Measurements from ENCODE around the gene C5AR1. TPM values are rescaled to one million over a fixed set of nuclear protein-coding genes. Genes with fewer than 3 reads are reported as not detected.
"Not testable (repeated sequence)": the region's sequence is repeated elsewhere in the genome, so short reads cannot be mapped to it uniquely, and the experiment has no call there.

Gene C5AR1
- total RNA-seq, 2 experiments from 2014 or later, result 1.1 TPM; not detected in 1

DNA sequence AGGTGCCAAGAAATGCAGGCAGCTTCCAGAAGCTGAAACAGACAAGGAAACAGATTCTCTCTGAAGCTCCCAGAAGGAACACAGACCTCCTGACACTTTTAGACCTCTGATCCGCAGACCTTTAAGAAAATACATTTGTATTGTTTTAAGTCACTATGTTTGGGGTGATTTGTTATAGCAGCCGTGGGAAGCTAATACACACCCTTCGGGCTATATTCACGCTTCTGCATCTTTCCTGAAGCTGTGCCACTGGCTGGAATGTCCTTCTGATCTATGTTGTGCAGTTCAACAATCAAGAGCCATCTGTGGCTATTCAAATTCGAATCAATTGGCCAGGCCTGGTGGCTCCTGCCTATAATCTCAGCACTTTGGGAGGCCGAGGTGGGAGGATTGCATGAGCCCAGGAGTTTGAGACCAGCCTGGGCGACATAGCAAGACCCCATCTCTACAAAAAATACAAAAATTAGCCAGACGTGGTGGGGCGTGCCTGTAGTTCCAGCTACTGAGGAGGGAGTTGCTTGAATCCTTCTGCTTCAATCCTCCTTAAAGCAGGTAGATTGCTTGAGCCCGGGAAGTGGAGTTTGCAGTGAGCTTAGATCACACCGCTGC lies 33.6 kb downstream of the C5AR1 start:
- CTCF ChIA-PET (ENCODE audit: unreplicated experiment), result no interaction called here
- no peaks in the 10 kb centered on the region for H3K4me1 ChIP-seq (ENCODE audit: insufficient read depth, low read length, poor library complexity, severe bottlenecking)
- H3K79me2 ChIP-seq (ENCODE audit: insufficient read depth, low read depth, low read length), result no peaks in the 10 kb centered on the region
- H3K9me3 ChIP-seq (ENCODE audit: low read length), result no peaks in the 10 kb centered on the region
- H3K27ac ChIP-seq (ENCODE audit: low read depth, low read length, poor library complexity, severe bottlenecking), result no peak overlapping the region
- no peak overlapping the region for H3K4me3 ChIP-seq (ENCODE audit: low read depth, low read length, poor library complexity, severe bottlenecking)
- intact Hi-C loops (cut with micrococcal nuclease; ENCODE audit: unreplicated experiment), result no loop called here
- no peaks in the 10 kb centered on the region for H3K36me3 ChIP-seq (ENCODE audit: insufficient read depth, low read length)
- no peak overlapping the region for H3K4me2 ChIP-seq (ENCODE audit: low read length)
- POLR2A ChIA-PET, result no interaction called here
- DNase-seq (ENCODE audit: low spot score), result no peak
- H3K9me2 ChIP-seq (ENCODE audit: insufficient read depth, low read length), result no peaks in the 10 kb centered on the region
- H2AFZ ChIP-seq (ENCODE audit: low read length), result no peak overlapping the region
- TF ChIP-seq, protein P1, sequence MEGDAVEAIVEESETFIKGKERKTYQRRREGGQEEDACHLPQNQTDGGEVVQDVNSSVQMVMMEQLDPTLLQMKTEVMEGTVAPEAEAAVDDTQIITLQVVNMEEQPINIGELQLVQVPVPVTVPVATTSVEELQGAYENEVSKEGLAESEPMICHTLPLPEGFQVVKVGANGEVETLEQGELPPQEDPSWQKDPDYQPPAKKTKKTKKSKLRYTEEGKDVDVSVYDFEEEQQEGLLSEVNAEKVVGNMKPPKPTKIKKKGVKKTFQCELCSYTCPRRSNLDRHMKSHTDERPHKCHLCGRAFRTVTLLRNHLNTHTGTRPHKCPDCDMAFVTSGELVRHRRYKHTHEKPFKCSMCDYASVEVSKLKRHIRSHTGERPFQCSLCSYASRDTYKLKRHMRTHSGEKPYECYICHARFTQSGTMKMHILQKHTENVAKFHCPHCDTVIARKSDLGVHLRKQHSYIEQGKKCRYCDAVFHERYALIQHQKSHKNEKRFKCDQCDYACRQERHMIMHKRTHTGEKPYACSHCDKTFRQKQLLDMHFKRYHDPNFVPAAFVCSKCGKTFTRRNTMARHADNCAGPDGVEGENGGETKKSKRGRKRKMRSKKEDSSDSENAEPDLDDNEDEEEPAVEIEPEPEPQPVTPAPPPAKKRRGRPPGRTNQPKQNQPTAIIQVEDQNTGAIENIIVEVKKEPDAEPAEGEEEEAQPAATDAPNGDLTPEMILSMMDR (conservative IDR thresholded peaks at IDR 0.05; ENCODE audit: low read length), result no peak
- TF ChIP-seq EZH2phosphoT487 (IDR thresholded peaks at IDR 0.05; ENCODE audit: borderline replicate concordance, low read depth, low read length), result no peak
- no TSS peak for BruUV-seq (replicated peaks)
- H4K20me1 ChIP-seq (ENCODE audit: insufficient read depth, low read length), result no peaks in the 10 kb centered on the region

DNA sequence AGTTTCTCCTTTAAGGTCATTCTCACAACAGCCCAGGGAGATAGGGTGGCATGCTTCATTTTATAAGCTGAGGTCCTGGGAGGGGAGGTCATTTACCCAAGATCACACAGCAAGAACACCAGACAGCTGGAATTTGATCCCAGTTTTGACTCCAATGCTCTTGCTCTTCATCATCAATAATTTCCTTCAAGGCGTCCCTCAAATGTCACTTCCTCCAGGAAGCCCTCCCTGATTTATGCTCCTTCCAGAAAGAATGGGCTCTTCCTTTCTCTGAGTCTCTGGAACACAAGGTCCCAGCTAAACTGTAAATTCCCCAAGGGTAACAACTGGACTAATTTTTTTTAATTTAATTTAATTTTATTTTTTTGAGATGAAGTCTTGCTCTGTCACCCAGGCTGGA lies 34.8 kb downstream of the C5AR1 start:
- intact Hi-C loops (cut with micrococcal nuclease; ENCODE audit: unreplicated experiment), result no loop called here
- TF ChIP-seq, protein P1 (conservative IDR thresholded peaks at IDR 0.05; ENCODE audit: low read length), result no peak
- TF ChIP-seq EZH2phosphoT487 (IDR thresholded peaks at IDR 0.05; ENCODE audit: borderline replicate concordance, low read depth, low read length), result no peak
- CTCF ChIA-PET (ENCODE audit: unreplicated experiment), result no interaction called here
- peaks cover 2% of the 10 kb centered on the region; the same call in 1 of the 2 replicates for H3K79me2 ChIP-seq (ENCODE audit: insufficient read depth, low read depth, low read length)
- no peaks in the 10 kb centered on the region for H3K9me2 ChIP-seq (ENCODE audit: insufficient read depth, low read length)
- H3K4me1 ChIP-seq (ENCODE audit: insufficient read depth, low read length, poor library complexity, severe bottlenecking), result peaks cover 5% of the 10 kb centered on the region
- H3K4me3 ChIP-seq (ENCODE audit: low read depth, low read length, poor library complexity, severe bottlenecking), result no peak overlapping the region
- no peak overlapping the region for H2AFZ ChIP-seq (ENCODE audit: low read length)
- H3K27ac ChIP-seq (ENCODE audit: low read depth, low read length, poor library complexity, severe bottlenecking), result no peak overlapping the region
- BruUV-seq (replicated peaks), result no TSS peak
- POLR2A ChIA-PET, result no interaction called here
- DNase-seq (ENCODE audit: low spot score), result no peak
- no peaks in the 10 kb centered on the region for H4K20me1 ChIP-seq (ENCODE audit: insufficient read depth, low read length)
- H3K9me3 ChIP-seq (ENCODE audit: low read length), result no peaks in the 10 kb centered on the region
- H3K36me3 ChIP-seq (ENCODE audit: insufficient read depth, low read length), result no peaks in the 10 kb centered on the region
- H3K4me2 ChIP-seq (ENCODE audit: low read length), result no peak overlapping the region

DNA sequence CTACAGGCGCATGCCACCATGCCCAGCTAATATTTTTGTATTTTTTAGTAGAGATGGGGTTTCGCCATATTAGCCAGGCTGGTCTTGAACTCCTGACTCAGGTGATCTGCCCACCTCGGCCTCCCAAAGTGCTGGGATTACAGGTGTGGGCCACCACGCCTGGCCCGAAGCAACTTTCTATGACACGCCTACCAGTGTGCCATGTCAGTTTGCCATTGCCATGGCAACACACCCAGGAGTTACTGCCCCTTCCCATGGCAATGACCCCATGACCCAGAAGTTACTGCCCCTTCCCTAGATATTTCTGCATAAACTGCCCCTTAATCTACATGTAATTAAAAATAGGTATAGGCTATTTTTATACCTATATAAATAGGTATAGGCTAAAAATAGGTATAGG lies 36.4 kb downstream of the C5AR1 start:
- BruUV-seq (replicated peaks); CTCF ChIA-PET (ENCODE audit: unreplicated experiment); H4K20me1 ChIP-seq (ENCODE audit: insufficient read depth, low read length); H3K9me2 ChIP-seq (ENCODE audit: insufficient read depth, low read length); intact Hi-C loops (cut with micrococcal nuclease; ENCODE audit: unreplicated experiment); H3K27ac ChIP-seq (ENCODE audit: low read depth, low read length, poor library complexity, severe bottlenecking); H3K4me3 ChIP-seq (ENCODE audit: low read depth, low read length, poor library complexity, severe bottlenecking); POLR2A ChIA-PET; H3K9me3 ChIP-seq (ENCODE audit: low read length); H3K36me3 ChIP-seq (ENCODE audit: insufficient read depth, low read length); H3K4me2 ChIP-seq (ENCODE audit: low read length); DNase-seq (ENCODE audit: low spot score): not testable (repeated sequence)
- Histone ChIP-seq H3K4me1 (ENCODE audit: insufficient read depth, low read length, poor library complexity, severe bottlenecking) (peaks cover 17% of the 10 kb centered on the region), H3K79me2 (ENCODE audit: insufficient read depth, low read depth, low read length) (peaks cover 16% of the 10 kb centered on the region), H2AFZ (ENCODE audit: low read length) (peak overlapping the region; percentile 37; the same call in 1 of the 2 replicates)
